Small intestine (tissue), 16 donors: ENCODE measurements around the gene SPNS3. TPM values are rescaled to one million over a fixed set of nuclear protein-coding genes. Genes with fewer than 3 reads are reported as not detected.

Experiments
- DNase-seq, 2 donors: peaks; one replicate each; pipeline versions ENCODE4 v3.0.0 to v3.0.0-alpha.2; 2013
- FAIRE-seq: peaks from 2 replicates; lab custom pipeline; 2012; peaks lifted over from hg19 to GRCh38; lab: Jason Lieb, UNC
- H3K27ac ChIP-seq, 3 donors: one replicate each; pipeline ENCODE4 v1.5.1; 2013; ENCODE audit warnings: low read length in 2 of 3, mild to moderate bottlenecking in 2 of 3, control low read depth in 1 of 3, inconsistent platforms in 1 of 3, low read depth in 1 of 3, moderate library complexity in 1 of 3
- H3K27me3 ChIP-seq, 3 donors: one replicate each; pipeline ENCODE4 v1.6.1; 2013; ENCODE audit warnings: low read length in 3 of 3, inconsistent platforms in 1 of 3; ENCODE audit not compliant: control insufficient read depth in 3 of 3, insufficient read depth in 3 of 3
- H3K36me3 ChIP-seq, 3 donors: one replicate each; pipeline ENCODE4 v1.6.1; 2013; ENCODE audit warnings: low read length in 3 of 3, inconsistent platforms in 1 of 3, low read depth in 1 of 3, mild to moderate bottlenecking in 1 of 3, moderate library complexity in 1 of 3; ENCODE audit not compliant: control insufficient read depth in 3 of 3, insufficient read depth in 2 of 3
- H3K4me1 ChIP-seq, 3 donors: one replicate each; pipeline ENCODE4 v1.6.1; 2013; ENCODE audit warnings: low read length in 2 of 3, inconsistent platforms in 1 of 3, low read depth in 1 of 3, mild to moderate bottlenecking in 1 of 3, moderate library complexity in 1 of 3; ENCODE audit not compliant: control insufficient read depth in 3 of 3, insufficient read depth in 2 of 3
- H3K4me3 ChIP-seq, 3 donors: one replicate each; pipeline ENCODE4 v1.5.1; 2013; ENCODE audit warnings: low read length in 3 of 3, control low read depth in 1 of 3, inconsistent platforms in 1 of 3, low read depth in 1 of 3, mild to moderate bottlenecking in 1 of 3, moderate library complexity in 1 of 3
- H3K9me3 ChIP-seq, 2 donors: one replicate each; pipeline ENCODE4 v1.6.1; 2013; ENCODE audit warnings: low read depth in 1 of 2, low read length in 1 of 2; ENCODE audit not compliant: control insufficient read depth in 2 of 2, insufficient read depth in 1 of 2
- WGBS, 3 donors: extraction: QIAGEN DNeasy Blood & Tissue Kit; methylation state at CpG; one replicate each; pipeline ENCODE4 v1.1.7; 2013; 5-methylcytosine and 5-hydroxymethylcytosine counted together
- long read RNA-seq, 10 donors: transcript quantifications; one replicate each; lab custom pipeline, GENCODE V29; 2026
- polyA plus RNA-seq, 4 donors: library from polyadenylated mRNA; stranded (reverse) in 3 of 4; unstranded in 1 of 4; fragments of 200-250 nt in 3 of 4; fragments of 120-200 nt in 1 of 4; gene quantifications; one replicate each; pipeline versions ENCODE4 v1.2.1 to v1.2.3, GENCODE V29; 2013
- donor health status: healthy with polysubstance abuse.
- donor health status: control.
- donor health status: control.
- donor health status: Bipolar disorder and iron deficiency.
- donor health status: healthy.

SPNS3 gene
- polyA plus RNA-seq: 1 to 10 TPM in 3 of 4 donors, under 1 TPM in 1; 0.45 to 8.1 (median 2.4) TPM
- long read RNA-seq, donor 1: 0 reads
- long read RNA-seq, donor 2: 0 reads
- long read RNA-seq, donor 3: 0 reads
- long read RNA-seq, donor 4: 0 reads
- long read RNA-seq, donor 5, partial matches to known transcripts: 0 of 1 reads
- long read RNA-seq, donor 5, other reads (novel, unspliced or antisense): 0 of 1 reads
- long read RNA-seq, donor 6: 0 reads
- long read RNA-seq, donor 7, partial matches to known transcripts: 0 of 1 reads
- long read RNA-seq, donor 7, other reads (novel, unspliced or antisense): 0 of 1 reads
- long read RNA-seq, donor 8: 0 reads
- long read RNA-seq, donor 9: 0 reads
- long read RNA-seq, donor 10: 0 reads

DNA sequence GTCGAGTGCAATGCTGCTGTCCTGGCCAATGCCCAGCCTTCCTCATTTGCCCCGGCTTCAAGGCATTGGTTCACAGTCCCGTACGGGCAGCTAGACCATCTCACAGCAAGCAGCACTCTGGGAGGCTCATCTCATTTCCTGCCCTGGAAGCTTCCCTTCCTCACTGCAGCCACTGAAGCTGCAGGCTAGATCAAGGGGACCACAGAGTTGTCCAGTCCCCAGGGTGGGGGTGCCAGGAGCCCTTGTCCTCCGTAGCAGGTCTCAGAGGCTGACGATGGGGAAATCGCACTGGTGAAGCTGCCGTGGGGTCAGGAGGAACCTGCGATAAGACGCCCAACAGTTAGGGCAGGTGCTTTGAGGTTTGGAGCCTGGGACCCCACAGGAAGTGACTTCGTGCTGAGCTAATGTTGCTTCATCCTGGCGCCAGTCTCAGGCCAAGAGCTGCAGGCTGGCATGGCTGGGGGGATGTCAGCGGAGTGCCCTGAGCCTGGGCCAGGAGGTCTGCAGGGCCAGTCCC, at the start of gene SPNS3:
Gene SPNS3, plus strand, starts transcription at position 426 of the 517 bp plus-strand sequence. Its CDS starts 28 bp downstream, at position 454.
- H3K4me3 ChIP-seq: no peak within 1 kb of the TSS
- H3K27ac ChIP-seq: no peak within 1 kb of the TSS
- no peaks in the 10 kb centered on the region for H3K4me1 ChIP-seq
- H3K36me3 ChIP-seq: no peaks in the 10 kb centered on the region
- H3K27me3 ChIP-seq: no peaks in the 10 kb centered on the region
- FAIRE-seq (no peak), DNase-seq (peak in 1 of 2 donors; percentile 21)
- WGBS, 3 donors: 58 to 77% (median 60%) methylated on average over 13 of the region's 13 CpGs
- no peaks in the 10 kb centered on the region for H3K9me3 ChIP-seq

DNA sequence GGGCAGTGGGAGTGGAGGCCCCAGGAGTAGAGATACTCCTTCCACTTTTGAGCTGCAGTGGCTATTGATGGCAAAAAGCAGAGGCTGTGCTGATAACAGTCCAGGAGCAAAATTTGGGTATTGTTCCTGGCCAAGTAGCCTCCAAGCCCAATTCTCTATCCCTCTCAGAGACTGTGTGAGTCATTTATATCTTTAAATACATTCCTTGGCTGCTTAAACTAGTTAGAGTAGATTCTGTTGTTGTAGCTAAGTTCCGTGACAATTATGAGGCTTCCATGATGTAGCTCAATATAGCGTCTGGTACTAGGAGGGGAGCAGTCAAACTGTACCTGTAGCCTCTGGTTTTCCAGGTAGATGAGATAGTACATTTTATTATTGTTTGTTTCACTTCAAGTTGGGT, 47.3 kb upstream of the SPNS3 start:
- H3K4me1 ChIP-seq: no peaks in the 10 kb centered on the region
- no peaks in the 10 kb centered on the region for H3K27me3 ChIP-seq
- no peak for DNase-seq
- no peak for FAIRE-seq
- no peak overlapping the region for H3K27ac ChIP-seq
- H3K9me3 ChIP-seq: no peaks in the 10 kb centered on the region
- no peak overlapping the region for H3K4me3 ChIP-seq
- H3K36me3 ChIP-seq: no peaks in the 10 kb centered on the region
- WGBS, 3 donors: 74 to 100% (median 89%) methylated on average over 2 of the region's 2 CpGs

- H3K27me3 ChIP-seq: no peaks in the 10 kb centered on the region
- no peaks in the 10 kb centered on the region for H3K4me1 ChIP-seq
- 89 to 96% (median 92%) methylated on average over 5 of the region's 5 CpGs for WGBS, 3 donors
Observed at GRCh38 chr17:4387137-4387536, 46.6 kb upstream of the SPNS3 start.

GRCh38 chr17:4389079-4389478, 44.7 kb upstream of the SPNS3 start:
- no peaks in the 10 kb centered on the region for H3K27me3 ChIP-seq
- FAIRE-seq (no peak), DNase-seq (peak in 1 of 2 donors; percentile 30)

More at GRCh38 chr17:4387137-4387536, 46.6 kb upstream of the SPNS3 start:
- Histone ChIP-seq H3K9me3 (no peaks in the 10 kb centered on the region), H3K4me3 (no peak overlapping the region), H3K27ac (no peak overlapping the region), H3K36me3 (no peaks in the 10 kb centered on the region)
- FAIRE-seq (no peak), DNase-seq (no peak)

GRCh38 chr17:4393806-4394205, 39.9 kb upstream of the SPNS3 start:
- Histone ChIP-seq H3K4me3 (no peak overlapping the region), H3K36me3 (no peaks in the 10 kb centered on the region), H3K27ac (peak overlapping the region in 1 of 3 donors; percentile 17), H3K27me3 (no peaks in the 10 kb centered on the region), H3K4me1 (peaks cover 0 to 2% (median 0%) of the 10 kb centered on the region in 3 donors), H3K9me3 (no peaks in the 10 kb centered on the region)
- WGBS, 3 donors: 73 to 85% (median 85%) methylated on average over 7 of the region's 7 CpGs
- DNase-seq (no peak), FAIRE-seq (no peak)

More at GRCh38 chr17:4389079-4389478, 44.7 kb upstream of the SPNS3 start:
- Histone ChIP-seq H3K4me3 (no peak overlapping the region), H3K27ac (no peak overlapping the region), H3K9me3 (no peaks in the 10 kb centered on the region), H3K4me1 (no peaks in the 10 kb centered on the region), H3K36me3 (no peaks in the 10 kb centered on the region)
- WGBS, 3 donors: 50 to 70% (median 57%) methylated on average over 8 of the region's 8 CpGs

DNA sequence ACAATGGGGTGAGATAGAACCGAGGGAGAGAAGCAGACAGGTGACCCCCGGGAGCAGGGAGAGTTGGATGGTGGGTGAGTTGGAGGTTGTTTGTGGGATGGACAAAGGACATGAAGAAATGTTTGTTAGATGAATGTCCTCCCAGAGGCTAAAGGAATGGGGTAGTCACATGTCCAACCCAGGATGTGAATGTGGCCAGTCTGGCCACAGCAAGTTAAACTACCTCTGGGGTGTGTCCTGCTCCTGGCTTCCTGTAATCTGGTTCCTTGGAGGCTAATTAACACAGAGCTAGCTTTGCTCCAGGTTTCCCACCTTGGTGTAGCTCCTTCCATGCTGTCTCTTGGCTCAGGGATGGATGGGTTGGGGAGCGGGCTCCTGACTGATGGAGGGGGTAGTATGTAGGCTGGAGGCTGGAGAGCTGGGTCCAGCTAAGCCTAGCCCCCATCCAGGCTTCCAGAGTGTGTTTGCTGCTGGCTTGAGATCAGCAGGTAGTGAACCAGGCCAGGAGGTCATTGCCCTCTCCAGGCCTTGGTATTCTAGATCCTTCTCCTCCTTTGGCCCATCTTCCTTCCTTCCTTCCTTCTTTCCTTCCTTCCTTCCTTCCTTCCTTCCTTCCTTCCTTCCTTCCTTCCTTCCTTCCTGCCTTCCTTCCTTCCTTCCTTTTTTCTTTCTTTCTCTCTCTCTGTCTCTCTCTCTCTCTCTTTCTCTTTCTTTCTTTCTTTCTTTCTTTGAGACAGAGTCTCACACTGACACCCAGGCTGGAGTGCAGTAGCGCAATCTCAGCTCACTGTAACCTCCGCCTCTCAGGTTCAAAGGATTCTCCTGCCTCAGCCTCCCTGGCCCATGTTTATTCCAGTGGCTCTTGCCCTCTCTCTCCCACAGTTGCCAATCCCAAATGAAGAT, 39.3 kb upstream of the SPNS3 start:
- no peaks in the 10 kb centered on the region for H3K36me3 ChIP-seq
- H3K4me3 ChIP-seq: no peak overlapping the region
- WGBS, 3 donors: 91 to 93% (median 92%) methylated on average over 5 of the region's 5 CpGs
- no peak for DNase-seq
- H3K27me3 ChIP-seq: no peaks in the 10 kb centered on the region
- no peak for FAIRE-seq
- peaks cover 0 to 2% (median 0%) of the 10 kb centered on the region in 3 donors for H3K4me1 ChIP-seq
- no peaks in the 10 kb centered on the region for H3K9me3 ChIP-seq
- no peak overlapping the region for H3K27ac ChIP-seq

GRCh38 chr17:4395111-4395478, 38.6 kb upstream of the SPNS3 start:
- Histone ChIP-seq H3K36me3 (no peaks in the 10 kb centered on the region), H3K27ac (no peak overlapping the region), H3K9me3 (no peaks in the 10 kb centered on the region), H3K27me3 (no peaks in the 10 kb centered on the region), H3K4me3 (no peak overlapping the region), H3K4me1 (peaks cover 0 to 2% (median 0%) of the 10 kb centered on the region in 3 donors)
- DNase-seq: no peak
- 81 to 86% (median 85%) methylated on average over 3 of the region's 3 CpGs for WGBS, 3 donors
- FAIRE-seq: no peak

DNA sequence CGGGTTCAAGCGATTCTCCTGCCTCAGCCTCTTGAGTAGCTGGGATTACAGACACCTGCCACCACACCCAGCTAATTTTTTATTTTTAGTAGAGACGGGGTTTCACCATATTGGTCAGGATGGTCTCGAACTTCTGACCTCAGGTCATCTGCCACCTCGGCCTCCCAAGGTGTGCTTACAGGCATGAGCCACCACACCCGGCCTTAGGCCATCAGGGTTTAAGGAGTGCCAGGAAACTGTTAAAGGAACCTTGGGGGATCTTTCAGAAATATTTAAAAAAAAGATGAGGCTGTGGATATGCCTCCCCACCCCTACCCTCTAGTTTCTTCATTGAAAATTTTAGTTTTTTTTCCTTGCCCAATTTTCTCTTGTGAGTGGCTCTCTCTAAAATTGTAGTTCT, 35.9 kb upstream of the SPNS3 start:
- 79 to 88% (median 84%) methylated on average over 6 of the region's 6 CpGs for WGBS, 3 donors
- FAIRE-seq: no peak
- DNase-seq: no peak

More for the DNA sequence above, 35.9 kb upstream of the SPNS3 start:
- Histone ChIP-seq H3K9me3 (no peaks in the 10 kb centered on the region), H3K27me3 (no peaks in the 10 kb centered on the region), H3K4me3 (no peak overlapping the region), H3K36me3 (no peaks in the 10 kb centered on the region), H3K27ac (no peak overlapping the region), H3K4me1 (peaks cover 0 to 2% (median 0%) of the 10 kb centered on the region in 3 donors)
